GM12878 (cell line): ENCODE measurements around the gene GAGE2A. TPM values are rescaled to one million over a fixed set of nuclear protein-coding genes. Genes with fewer than 3 reads are reported as not detected.

Experiments
- ATAC-seq: fragments of 200-7000 bp; cut with Tn5 transposase; 3 replicates; pipeline ENCODE4 v1.9.1; 2020; ENCODE audit warnings: mild to moderate bottlenecking, moderate library complexity
- BruUV-seq: library from RNA; stranded (reverse); fragments of 400-500 nt; replicated peaks from 2 replicates; lab custom pipeline; 2021; lab: Mats Ljungman, UMichigan
- CTCF ChIA-PET: fragments of 300-600 bp; sonication (Branson Sonifier 250); formaldehyde crosslinking; extraction: SDS; loops from one replicate; lab custom pipeline; 2021; ENCODE audit warnings: inconsistent platforms; lab: Yijun Ruan, JAX
- POLR2A ChIA-PET: fragments of 350-600 bp; formaldehyde crosslinking; extraction: SDS; loops from one replicate; lab custom pipeline; 2021; ENCODE audit warnings: inconsistent platforms; lab: Charles Lee
- RAD21 ChIA-PET: fragments of 300-600 bp; sonication (Branson Sonifier 250); formaldehyde crosslinking; loops from one replicate; lab custom pipeline; 2023; ENCODE audit warnings: antibody characterized with exemption; ENCODE audit not compliant: unreplicated experiment; lab: Charles Lee
- SMC1A ChIA-PET: fragments of 300-600 bp; sonication (Branson Sonifier 250); formaldehyde crosslinking; loops from one replicate; lab custom pipeline; 2023; ENCODE audit not compliant: unreplicated experiment, uncharacterized antibody; lab: Charles Lee
- DNase-seq: peaks from one replicate; pipeline ENCODE4 v3.0.0-alpha.2; 2011; ENCODE audit warnings: low read depth, low spot score
- FAIRE-seq: peaks from 3 replicates; lab custom pipeline; 2011; peaks lifted over from hg19 to GRCh38; lab: Jason Lieb, UNC
- H2AFZ ChIP-seq: 2 replicates; pipeline ENCODE4 v1.6.0; 2011; ENCODE audit warnings: low read depth, low read length, control low read depth; ENCODE audit not compliant: control insufficient read depth
- H3K27ac ChIP-seq: 2 replicates; pipeline ENCODE4 v1.5.1; 2011; ENCODE audit warnings: control low read depth; ENCODE audit not compliant: control insufficient read depth, insufficient read depth
- H3K27me3 ChIP-seq, 2 experiments: replicated peaks in 1 of 2; 2 replicates each; pipeline versions ENCODE4 v1.6.0 to v1.6.1; 2011; ENCODE audit warnings: low read length in 1 of 2; ENCODE audit not compliant: control insufficient read depth in 2 of 2, insufficient read depth in 2 of 2
- H3K36me3 ChIP-seq, 2 experiments: 2 replicates each; pipeline ENCODE4 v1.5.1; 2011; ENCODE audit warnings: low read length in 1 of 2; ENCODE audit not compliant: control insufficient read depth in 2 of 2, insufficient read depth in 2 of 2
- H3K4me1 ChIP-seq: 2 replicates; pipeline ENCODE4 v1.6.1; 2011; ENCODE audit warnings: mild to moderate bottlenecking, low read length, moderate library complexity, mixed read lengths; ENCODE audit not compliant: control insufficient read depth, insufficient read depth
- H3K4me2 ChIP-seq: 2 replicates; pipeline ENCODE4 v1.6.0; 2011; ENCODE audit warnings: control low read depth; ENCODE audit not compliant: control insufficient read depth, insufficient read depth
- H3K4me3 ChIP-seq: fragments of 200-600 bp; sonication (generic); 2 replicates; pipeline ENCODE4 v1.5.1; 2016
- H3K79me2 ChIP-seq: 2 replicates; pipeline ENCODE4 v1.6.0; 2011; ENCODE audit warnings: low read length; ENCODE audit not compliant: control insufficient read depth, insufficient read depth
- H3K9ac ChIP-seq: 2 replicates; pipeline ENCODE4 v1.8.0; 2011; ENCODE audit warnings: low read length, control low read depth, mixed read lengths; ENCODE audit not compliant: control insufficient read depth, insufficient read depth
- H3K9me3 ChIP-seq: replicated peaks from 3 replicates; pipeline ENCODE4 v1.5.1; 2011; ENCODE audit warnings: mild to moderate bottlenecking, low read length; ENCODE audit not compliant: control insufficient read depth, insufficient read depth
- H4K20me1 ChIP-seq: 2 replicates; pipeline ENCODE4 v1.6.0; 2011; ENCODE audit not compliant: control insufficient read depth, insufficient read depth
- E2F4 ChIP-seq: IDR thresholded peaks from 2 replicates; pipeline ENCODE4 v1.6.1; 2012; ENCODE audit warnings: low read depth, low read length, improper control_type of control experiment
- EGR1 ChIP-seq, 2 experiments: IDR thresholded peaks; 1 replicate in 1 of 2; 2 replicates in 1 of 2; pipeline ENCODE4 v1.6.1; 2011 to 2012; ENCODE audit warnings: low read depth in 2 of 2, low read length in 2 of 2, borderline replicate concordance in 1 of 2, mild to moderate bottlenecking in 1 of 2, moderate library complexity in 1 of 2
- ETV6 ChIP-seq, 2 experiments: fragments of 450-650 bp in 1 of 2; IDR thresholded peaks in 1 of 2; conservative IDR thresholded peaks in 1 of 2; 2 replicates each; pipeline ENCODE4 v1.6.1; 2014; ENCODE audit warnings: antibody characterized with exemption in 1 of 2, borderline replicate concordance in 1 of 2, low read depth in 1 of 2, mild to moderate bottlenecking in 1 of 2, moderate library complexity in 1 of 2
- IRF3 ChIP-seq: fragments of 450-650 bp; IDR thresholded peaks from 2 replicates; pipeline ENCODE4 v1.6.1; 2014; ENCODE audit warnings: mild to moderate bottlenecking
- IRF5 ChIP-seq: fragments of 450-650 bp; IDR thresholded peaks from 2 replicates; pipeline ENCODE4 v1.6.1; 2017; ENCODE audit warnings: borderline replicate concordance
- LARP7 ChIP-seq: fragments of 450-650 bp; IDR thresholded peaks from 2 replicates; pipeline ENCODE4 v1.6.1; 2017; ENCODE audit warnings: mild to moderate bottlenecking
- MYC ChIP-seq: IDR thresholded peaks from 2 replicates; pipeline ENCODE4 v1.6.1; 2011; ENCODE audit warnings: mild to moderate bottlenecking, low read length, moderate library complexity, inconsistent platforms; ENCODE audit not compliant: insufficient read depth, insufficient replicate concordance, insufficient read length, severe bottlenecking
- NRF1 ChIP-seq: conservative IDR thresholded peaks from 2 replicates; pipeline ENCODE4 v1.6.1; 2011; ENCODE audit warnings: mild to moderate bottlenecking, low read depth, low read length, improper control_type of control experiment
- PAX5 ChIP-seq: IDR thresholded peaks from 2 replicates; pipeline ENCODE4 v1.6.1; 2011; ENCODE audit warnings: low read depth, low read length, borderline replicate concordance
- RELA ChIP-seq: fragments of 450-650 bp; IDR thresholded peaks from 2 replicates; pipeline ENCODE4 v1.8.0; 2014; ENCODE audit warnings: borderline replicate concordance; ENCODE audit not compliant: partially characterized antibody
- RFX5 ChIP-seq: IDR thresholded peaks from 2 replicates; pipeline ENCODE4 v1.6.1; 2011; ENCODE audit warnings: low read depth, low read length, improper control_type of control experiment
- SIN3A ChIP-seq: IDR thresholded peaks from 2 replicates; pipeline ENCODE4 v1.6.1; 2012; ENCODE audit warnings: low read depth, low read length, improper control_type of control experiment
- SIX5 ChIP-seq: IDR thresholded peaks from 2 replicates; pipeline ENCODE4 v1.6.1; 2011; ENCODE audit warnings: mild to moderate bottlenecking, low read depth, low read length, moderate library complexity; ENCODE audit not compliant: severe bottlenecking
- SMAD5 ChIP-seq: IDR thresholded peaks from 2 replicates; pipeline ENCODE4 v1.6.1; 2016; ENCODE audit warnings: antibody characterized with exemption, low read depth
- TBL1XR1 ChIP-seq: IDR thresholded peaks from 2 replicates; pipeline ENCODE4 v1.6.1; 2012; ENCODE audit warnings: low read depth, low read length, improper control_type of control experiment
- ZNF207 ChIP-seq: fragments of 450-650 bp; IDR thresholded peaks from 2 replicates; pipeline ENCODE4 v1.6.1; 2014; ENCODE audit warnings: antibody characterized with exemption, mild to moderate bottlenecking, borderline replicate concordance
- ZNF217 ChIP-seq: fragments of 450-650 bp; IDR thresholded peaks from 2 replicates; pipeline ENCODE4 v1.6.1; 2017; ENCODE audit warnings: antibody characterized with exemption, mild to moderate bottlenecking
- ZNF274 ChIP-seq: IDR thresholded peaks from one replicate; pipeline ENCODE4 v1.8.0; 2011; ENCODE audit not compliant: insufficient read length, insufficient read depth
- ZNF384 ChIP-seq: IDR thresholded peaks from 2 replicates; pipeline ENCODE4 v1.6.1; 2012; ENCODE audit warnings: low read depth, mild to moderate bottlenecking, low read length, improper control_type of control experiment, borderline replicate concordance
- WGBS: methylation state at CpG from one replicate; pipeline ENCODE4 v1.1.6; 2016; ENCODE audit warnings: low lambda C conversion rate; ENCODE audit not compliant: insufficient replicate concordance, insufficient coverage; ENCODE audit errors: missing lambda C conversion rate; 5-methylcytosine and 5-hydroxymethylcytosine counted together
- in situ Hi-C: fragments of 300-500 bp; cut with MboI; formaldehyde crosslinking; loops from 9 replicates; pipeline ENCODE4 v1.14.3; 2018; ENCODE audit warnings: mixed read lengths
- intact Hi-C: fragments of 100-400 bp; cut with micrococcal nuclease; formaldehyde crosslinking; loops from one replicate; pipeline ENCODE4 v1.14.2; 2022; ENCODE audit not compliant: unreplicated experiment
- polyA plus RNA-seq, 11 experiments: library from polyadenylated mRNA; depleted of rRNA in 4 of 11; unstranded in 6 of 11; stranded (reverse) in 5 of 11; fragments of >200 nt; fragmentation: Nextera tagmentation in 4 of 11; fragmentation: Illumina TruSeq in 1 of 11; extraction: Ambion mirVana in 4 of 11; extraction: Trizol in 1 of 11; gene quantifications; 1 replicate in 1 of 11; 2 replicates in 10 of 11; pipeline versions ENCODE4 v1.2.1 to v1.2.3, GENCODE V29; 2011 to 2016; ENCODE audit warnings: inconsistent platforms in 2 of 11, missing spikeins in 2 of 11, low read depth in 1 of 11
- total RNA-seq, 4 experiments: library from RNA; depleted of rRNA in 3 of 4; stranded (reverse); fragments of >200 nt in 3 of 4; fragmentation: Illumina TruSeq in 1 of 4; extraction: Trizol in 1 of 4; gene quantifications; 2 replicates each; pipeline versions ENCODE4 v1.2.1 to v1.2.3, GENCODE V29; 2013 to 2021

Gene GAGE2A
- total and polyA plus RNA-seq, 10 of the 15 experiments (the other 5 are each of a cell fraction or from before 2014, with no cell fraction given) = 0.56 TPM; not detected in 9

GRCh38 chrX:49610718-49611310 lies 21.5 kb downstream of the GAGE2A start:
- ChIA-PET CTCF (no interaction called here), POLR2A (no interaction called here), SMC1A (no interaction called here), RAD21 (no interaction called here)
- ATAC-seq (no peak), DNase-seq (no peak), FAIRE-seq (no peak)
- no TSS peak for BruUV-seq
- WGBS = 10% methylated on average over 7 of the region's 7 CpGs
- H3K4me1 ChIP-seq = no peaks in the 10 kb centered on the region
- in situ Hi-C loops = no loop called here
- H3K79me2 ChIP-seq = no peaks in the 10 kb centered on the region
- intact Hi-C loops = no loop called here
- no peaks in the 10 kb centered on the region for H4K20me1 ChIP-seq
- H3K4me2 ChIP-seq = no peak overlapping the region
- no peaks in the 10 kb centered on the region for H3K9me3 ChIP-seq
- TF ChIP-seq NRF1 (no peak), SIX5 (no peak), RFX5 (no peak), ZNF207 (no peak), ZNF217 (no peak), ZNF274 (no peak), LARP7 (no peak), SIN3A (no peak), IRF5 (no peak), RELA (no peak), E2F4 (no peak), EGR1 (IDR thresholded peaks at IDR 0.05; ENCODE audit: borderline replicate concordance in 1 of 2, low read depth in 2 of 2, low read length in 2 of 2) (no peak), PAX5 (no peak), ZNF384 (no peak), IRF3 (no peak), ETV6 (conservative IDR thresholded peaks at IDR 0.05 in 1 of 2, IDR thresholded peaks at IDR 0.05 in 1 of 2; ENCODE audit: borderline replicate concordance in 1 of 2, low read depth in 1 of 2) (no peak), TBL1XR1 (no peak), SMAD5 (no peak), MYC (no peak)
- H3K27ac ChIP-seq = no peak overlapping the region
- H3K4me3 ChIP-seq = no peak overlapping the region
- no peaks in the 10 kb centered on the region for H3K27me3 ChIP-seq
- H2AFZ ChIP-seq = no peak overlapping the region
- no peaks in the 10 kb centered on the region for H3K36me3 ChIP-seq
- H3K9ac ChIP-seq = no peak overlapping the region
